SK-N-SH treated with all-trans-retinoic acid at 6 μM for 48 hours (cell line): ENCODE results near the gene ACTR2.

Source experiments
- TCF4 ChIP-seq: fragments of 250-450 bp; sonication (Bioruptor Pico); IDR thresholded peaks from 2 replicates; pipeline ENCODE4 v1.8.0; 2021; ENCODE audit warnings: mild to moderate bottlenecking, moderate library complexity, borderline replicate concordance
- TF ChIP-seq, protein P1 (sequence below): fragments of 250-450 bp; sonication (Bioruptor Pico); IDR thresholded peaks from 2 replicates; pipeline ENCODE4 v1.8.0; 2020; ENCODE audit warnings: mild to moderate bottlenecking, moderate library complexity, borderline replicate concordance

GRCh38 chr2:65313126-65313953, 85.7 kb downstream of the ACTR2 start:
- TF ChIP-seq TCF4 (CRISPR knock-in tag) = no peak
- TF ChIP-seq, protein P1, sequence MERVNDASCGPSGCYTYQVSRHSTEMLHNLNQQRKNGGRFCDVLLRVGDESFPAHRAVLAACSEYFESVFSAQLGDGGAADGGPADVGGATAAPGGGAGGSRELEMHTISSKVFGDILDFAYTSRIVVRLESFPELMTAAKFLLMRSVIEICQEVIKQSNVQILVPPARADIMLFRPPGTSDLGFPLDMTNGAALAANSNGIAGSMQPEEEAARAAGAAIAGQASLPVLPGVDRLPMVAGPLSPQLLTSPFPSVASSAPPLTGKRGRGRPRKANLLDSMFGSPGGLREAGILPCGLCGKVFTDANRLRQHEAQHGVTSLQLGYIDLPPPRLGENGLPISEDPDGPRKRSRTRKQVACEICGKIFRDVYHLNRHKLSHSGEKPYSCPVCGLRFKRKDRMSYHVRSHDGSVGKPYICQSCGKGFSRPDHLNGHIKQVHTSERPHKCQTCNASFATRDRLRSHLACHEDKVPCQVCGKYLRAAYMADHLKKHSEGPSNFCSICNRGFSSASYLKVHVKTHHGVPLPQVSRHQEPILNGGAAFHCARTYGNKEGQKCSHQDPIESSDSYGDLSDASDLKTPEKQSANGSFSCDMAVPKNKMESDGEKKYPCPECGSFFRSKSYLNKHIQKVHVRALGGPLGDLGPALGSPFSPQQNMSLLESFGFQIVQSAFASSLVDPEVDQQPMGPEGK = no peak
